ENCODE results near the gene ST6GAL2.

ST6GAL2 gene

GRCh38 chr2:106828119-106828518 is 57.8 kb downstream of the ST6GAL2 start:
- DNase-seq (ENCODE audit: low read depth in 2 of 2) = no peak

GRCh38 chr2:106827158-106827557 is 58.8 kb downstream of the ST6GAL2 start:
- no peak for DNase-seq (ENCODE audit: low read depth in 2 of 2)

- no peak for DNase-seq (ENCODE audit: low read depth in 2 of 2)
Observed at GRCh38 chr2:106825161-106825560, 60.8 kb downstream of the ST6GAL2 start.

GRCh38 chr2:106816974-106817373 is 69.0 kb downstream of the ST6GAL2 start:
- DNase-seq (ENCODE audit: low read depth in 2 of 2) = no peak

GRCh38 chr2:106812841-106813240 is 73.1 kb downstream of the ST6GAL2 start:
- no peak for DNase-seq (ENCODE audit: low read depth in 2 of 2)

- DNase-seq (ENCODE audit: low read depth in 2 of 2) = no peak
Observed at GRCh38 chr2:106812383-106812782, 73.6 kb downstream of the ST6GAL2 start.

- no peak for DNase-seq (ENCODE audit: low read depth in 2 of 2)
Observed at GRCh38 chr2:106805716-106806115, 80.3 kb downstream of the ST6GAL2 start.

- no peak for DNase-seq (ENCODE audit: low read depth in 2 of 2)
Observed at GRCh38 chr2:106804161-106804560, 81.8 kb downstream of the ST6GAL2 start.

GRCh38 chr2:106800976-106801655 is 84.9 kb downstream of the ST6GAL2 start:
- no peak for DNase-seq (ENCODE audit: low read depth in 2 of 2)

GRCh38 chr2:106800180-106800579 is 85.8 kb downstream of the ST6GAL2 start:
- DNase-seq (ENCODE audit: low read depth in 2 of 2) = no peak

- no peak for DNase-seq (ENCODE audit: low read depth in 2 of 2)
Observed at GRCh38 chr2:106798826-106799552, 87.0 kb downstream of the ST6GAL2 start.

- DNase-seq (ENCODE audit: low read depth in 2 of 2) = no peak
Observed at GRCh38 chr2:106797494-106797893, 88.5 kb downstream of the ST6GAL2 start.

- no peak for DNase-seq (ENCODE audit: low read depth in 2 of 2)
Observed at GRCh38 chr2:106792671-106793070, 93.3 kb downstream of the ST6GAL2 start.

- DNase-seq (ENCODE audit: low read depth in 2 of 2) = no peak
Observed at GRCh38 chr2:106789185-106789584, 96.8 kb downstream of the ST6GAL2 start.

GRCh38 chr2:106782681-106783080 is 103.3 kb downstream of the ST6GAL2 start:
- DNase-seq (ENCODE audit: low read depth in 2 of 2) = no peak

GRCh38 chr2:106781196-106781595 is 104.8 kb downstream of the ST6GAL2 start:
- no peak for DNase-seq (ENCODE audit: low read depth in 2 of 2)

- no peak for DNase-seq (ENCODE audit: low read depth in 2 of 2)
Observed at GRCh38 chr2:106771811-106772210, 114.2 kb downstream of the ST6GAL2 start.

- DNase-seq (ENCODE audit: low read depth in 2 of 2) = no peak
Observed at GRCh38 chr2:106770986-106771385, 115.0 kb downstream of the ST6GAL2 start.

GRCh38 chr2:106764614-106765013 is 121.4 kb downstream of the ST6GAL2 start:
- no peak for DNase-seq (ENCODE audit: low read depth in 2 of 2)

GRCh38 chr2:106759966-106760365 is 126.0 kb downstream of the ST6GAL2 start:
- DNase-seq (ENCODE audit: low read depth in 2 of 2) = no peak

- no peak for DNase-seq (ENCODE audit: low read depth in 2 of 2)
Observed at GRCh38 chr2:106758901-106759497, 127.0 kb downstream of the ST6GAL2 start.

Data from stimulated activated CD8-positive, alpha-beta memory T cell treated with anti-CD3 and anti-CD28 coated beads, Interleukin-15, amount 100 ng/mL, for 4 hours (primary cell).